HCT116 (cell line): ENCODE results near the gene SLK. TPM values are rescaled to one million over a fixed set of nuclear protein-coding genes. Genes with fewer than 3 reads are reported as not detected.

Experiments used
- ATAC-seq: fragments of 200-7000 bp; cut with Tn5 transposase; 2 replicates; pipeline ENCODE4 v1.9.1; 2020; ENCODE audit warnings: mild to moderate bottlenecking, moderate library complexity
- BruUV-seq: library from RNA; stranded (reverse); fragments of 400-500 nt; replicated peaks from 2 replicates; lab custom pipeline; 2021; lab: Mats Ljungman, UMichigan
- CTCF ChIA-PET: fragments of 300-600 bp; sonication (Branson Sonifier 250); formaldehyde crosslinking; loops from one replicate; lab custom pipeline; 2021; ENCODE audit warnings: antibody characterized with exemption; lab: Charles Lee
- POLR2A ChIA-PET: fragments of 300-600, 350-600 bp; sonication (Branson Sonifier 250); formaldehyde crosslinking; loops from one replicate; lab custom pipeline; 2021; ENCODE audit warnings: antibody characterized with exemption; lab: Charles Lee
- RAD21 ChIA-PET, 2 experiments: fragments of 300-600 bp; sonication (Branson Sonifier 250); formaldehyde crosslinking; loops; one replicate each; lab custom pipeline; 2023; ENCODE audit warnings: low total read pairs in 2 of 2; ENCODE audit not compliant: uncharacterized antibody in 2 of 2, unreplicated experiment in 2 of 2, low non-redundant PET in 1 of 2; lab: Charles Lee
- DNase-seq: peaks from one replicate; pipeline ENCODE4 v3.0.0-alpha.2; 2010; ENCODE audit warnings: low read depth, low spot score
- H2AFZ ChIP-seq: fragments of 200-600 bp; shearing (Covaris generic), sonication (generic); 2 replicates; pipeline ENCODE4 v1.6.1; 2017; ENCODE audit warnings: low read depth, mixed run types, mixed read lengths, antibody characterized with exemption, low read length; ENCODE audit not compliant: poor library complexity, severe bottlenecking
- H3K27ac ChIP-seq: 2 replicates; pipeline ENCODE4 v1.5.1; 2012; ENCODE audit warnings: low read depth, low read length
- H3K27me3 ChIP-seq: fragments of 200-600 bp; sonication (generic); 2 replicates; pipeline ENCODE4 v1.6.1; 2016; ENCODE audit warnings: mixed run types, low read length, mixed read lengths; ENCODE audit not compliant: insufficient read depth
- H3K36me3 ChIP-seq, 2 experiments: fragments of 200-500 bp in 1 of 2; fragments of 200-600 bp in 1 of 2; sonication (Bioruptor generic) in 1 of 2; sonication (generic) in 1 of 2; 2 replicates each; pipeline versions ENCODE4 v1.5.1 to v1.6.1; 2014 to 2016; ENCODE audit warnings: low read length in 2 of 2, inconsistent platforms in 1 of 2, mixed read lengths in 1 of 2, mixed run types in 1 of 2; ENCODE audit not compliant: insufficient read depth in 2 of 2, control insufficient read depth in 1 of 2
- H3K4me1 ChIP-seq, 2 experiments: fragments of 200-600 bp in 1 of 2; sonication (generic) in 1 of 2; 2 replicates each; pipeline versions ENCODE4 v1.5.1 to v1.6.1; 2012 to 2017; ENCODE audit warnings: low read length in 2 of 2, inconsistent platforms in 1 of 2, mild to moderate bottlenecking in 1 of 2, mixed read lengths in 1 of 2, mixed run types in 1 of 2, moderate library complexity in 1 of 2; ENCODE audit not compliant: insufficient read depth in 2 of 2, control insufficient read depth in 1 of 2
- H3K4me2 ChIP-seq: fragments of 200-600 bp; sonication (generic); 2 replicates; pipeline ENCODE4 v1.6.1; 2017; ENCODE audit warnings: mixed run types, low read length, mixed read lengths
- H3K4me3 ChIP-seq, 2 experiments: fragments of 200-600 bp in 1 of 2; sonication (generic) in 1 of 2; replicated peaks in 1 of 2; 2 replicates each; pipeline ENCODE4 v1.5.1; 2011 to 2016; ENCODE audit warnings: low read length in 2 of 2, control low read depth in 1 of 2, low read depth in 1 of 2, mild to moderate bottlenecking in 1 of 2, mixed read lengths in 1 of 2, mixed run types in 1 of 2
- H3K79me2 ChIP-seq: fragments of 200-600 bp; sonication (generic); 2 replicates; pipeline ENCODE4 v1.6.1; 2017; ENCODE audit warnings: mild to moderate bottlenecking, mixed run types, low read length, moderate library complexity, mixed read lengths; ENCODE audit not compliant: insufficient read depth
- H3K9ac ChIP-seq: fragments of 200-600 bp; sonication (generic); 2 replicates; pipeline ENCODE4 v1.6.1; 2016; ENCODE audit warnings: low read length, mixed read lengths
- H3K9me2 ChIP-seq: fragments of 200-600 bp; sonication (generic), shearing (Covaris generic); 2 replicates; pipeline ENCODE4 v1.6.1; 2017; ENCODE audit warnings: mixed run types, mild to moderate bottlenecking, moderate library complexity; ENCODE audit not compliant: insufficient read depth
- H3K9me3 ChIP-seq, 2 experiments: fragments of 200-500 bp in 1 of 2; fragments of 200-600 bp in 1 of 2; sonication (Bioruptor generic) in 1 of 2; sonication (generic) in 1 of 2; 2 replicates each; pipeline ENCODE4 v1.6.1; 2014 to 2017; ENCODE audit warnings: low read length in 2 of 2, mixed read lengths in 2 of 2, inconsistent platforms in 1 of 2, low read depth in 1 of 2, mild to moderate bottlenecking in 1 of 2, mixed run types in 1 of 2, moderate library complexity in 1 of 2; ENCODE audit not compliant: control insufficient read depth in 1 of 2, insufficient read depth in 1 of 2
- H4K20me1 ChIP-seq: fragments of 200-600 bp; sonication (generic), shearing (Covaris generic); 2 replicates; pipeline ENCODE4 v1.6.1; 2017; ENCODE audit warnings: mixed run types, mild to moderate bottlenecking, moderate library complexity; ENCODE audit not compliant: insufficient read depth
- EGR1 ChIP-seq: IDR thresholded peaks from 2 replicates; pipeline ENCODE4 v1.6.1; 2012; ENCODE audit warnings: low read depth
- EZH2phosphoT487 ChIP-seq: fragments of 200-600 bp; IDR thresholded peaks from 2 replicates; pipeline ENCODE4 v1.6.1; 2018; ENCODE audit warnings: antibody characterized with exemption, borderline replicate concordance
- FOSL1 ChIP-seq: IDR thresholded peaks from 2 replicates; pipeline ENCODE4 v1.6.1; 2012; ENCODE audit warnings: low read depth
- JUND ChIP-seq: IDR thresholded peaks from 2 replicates; pipeline ENCODE4 v1.6.1; 2012
- POLR2AphosphoS5 ChIP-seq: IDR thresholded peaks from 2 replicates; pipeline ENCODE4 v1.6.1; 2011; ENCODE audit warnings: mild to moderate bottlenecking, low read depth, low read length, moderate library complexity
- RAD21 ChIP-seq: IDR thresholded peaks from 2 replicates; pipeline ENCODE4 v1.6.1; 2012; ENCODE audit warnings: low read depth, mild to moderate bottlenecking
- SIN3A ChIP-seq: IDR thresholded peaks from 2 replicates; pipeline ENCODE4 v1.6.1; 2012; ENCODE audit warnings: low read depth
- SP1 ChIP-seq: IDR thresholded peaks from 2 replicates; pipeline ENCODE4 v1.6.1; 2012; ENCODE audit warnings: low read depth
- SRF ChIP-seq: IDR thresholded peaks from 2 replicates; pipeline ENCODE4 v1.6.1; 2012; ENCODE audit warnings: low read depth
- YY1 ChIP-seq: IDR thresholded peaks from 2 replicates; pipeline ENCODE4 v1.6.1; 2011; ENCODE audit warnings: low read length, low read depth, moderate library complexity, mild to moderate bottlenecking; ENCODE audit not compliant: insufficient replicate concordance; ENCODE audit errors: extremely low read depth
- ZFX ChIP-seq: fragments of 450-650 bp; IDR thresholded peaks from 2 replicates; pipeline ENCODE4 v1.6.1; 2017
- intact Hi-C: fragments of 100-400 bp; cut with micrococcal nuclease; formaldehyde crosslinking; loops from 2 replicates; pipeline ENCODE4 v1.10.0; 2022
- total RNA-seq: library from RNA; stranded (reverse); gene quantifications from one replicate; pipeline ENCODE4 v1.2.1, GENCODE V29; 2021; ENCODE audit not compliant: unreplicated experiment
- TF ChIP-seq, protein P1 (sequence below): IDR thresholded peaks from 2 replicates; pipeline ENCODE4 v1.6.1; 2011; ENCODE audit warnings: mild to moderate bottlenecking, low read length, moderate library complexity; ENCODE audit not compliant: insufficient replicate concordance; ENCODE audit errors: extremely low read depth
- TF ChIP-seq, protein P2 (sequence below): IDR thresholded peaks from 2 replicates; pipeline ENCODE4 v1.6.1; 2012
- TF ChIP-seq, protein P3 (sequence below), 3 experiments: fragments of 200-600 bp in 1 of 3; sonication (generic) in 1 of 3; IDR thresholded peaks in 2 of 3; conservative IDR thresholded peaks in 1 of 3; 2 replicates each; pipeline ENCODE4 v1.5.1; 2012 to 2017; ENCODE audit warnings: low read depth in 2 of 3, low read length in 2 of 3, antibody characterized with exemption in 1 of 3, borderline replicate concordance in 1 of 3, control low read depth in 1 of 3, mild to moderate bottlenecking in 1 of 3, mixed read lengths in 1 of 3, mixed run types in 1 of 3, moderate library complexity in 1 of 3; ENCODE audit not compliant: insufficient read depth in 1 of 3

Gene SLK
- total RNA-seq, 1 experiment from 2014 or later, result 44.2 TPM

DNA sequence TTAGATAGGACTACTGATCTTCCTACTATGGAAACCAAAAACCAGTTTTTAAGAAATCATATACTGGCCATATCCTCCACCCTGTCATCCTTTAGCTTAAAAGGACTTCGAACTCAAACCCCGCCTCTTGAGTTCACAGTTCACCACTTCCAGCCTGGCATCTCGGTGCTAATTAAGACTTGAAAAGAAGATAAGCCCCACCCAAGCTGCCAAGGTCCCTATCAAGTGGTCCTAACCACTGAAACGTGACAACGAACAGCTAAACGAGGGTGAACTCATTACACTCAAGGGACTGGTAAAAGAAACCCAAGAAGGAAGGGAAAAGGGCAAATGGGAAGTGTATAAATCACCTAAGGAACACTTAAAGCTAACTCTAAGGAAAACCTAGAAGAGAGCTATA, 102.7 kb downstream of the SLK start:
- BruUV-seq, result no TSS peak
- RAD21 ChIA-PET, result no interaction called here
- Histone ChIP-seq H3K36me3 (no peaks in the 10 kb centered on the region), H3K4me2 (no peak overlapping the region), H3K4me3 (no peak overlapping the region), H3K79me2 (no peaks in the 10 kb centered on the region), H3K27me3 (no peaks in the 10 kb centered on the region)
- DNase-seq, result no peak
- TF ChIP-seq EGR1 (no peak), RAD21 (no peak), YY1 (no peak), EZH2phosphoT487 (no peak), FOSL1 (no peak)
- TF ChIP-seq, all 23 proteins: peak for 0
- ATAC-seq, result no peak
- H3K27ac ChIP-seq, result no peak overlapping the region
- ChIA-PET POLR2A (no interaction called here), CTCF (interaction anchor here (1.2 kb wide), 1 partner anchor 9 kb away, joined by 3 read pairs; no protein-coding TSS in a partner anchor)
- intact Hi-C loops, result no loop called here
- no peak overlapping the region for H2AFZ ChIP-seq
- no peak overlapping the region for H3K9ac ChIP-seq
- no peaks in the 10 kb centered on the region for H3K9me2 ChIP-seq
- H3K4me1 ChIP-seq, result no peaks in the 10 kb centered on the region
- H4K20me1 ChIP-seq, result no peaks in the 10 kb centered on the region
- H3K9me3 ChIP-seq, result no peaks in the 10 kb centered on the region

DNA sequence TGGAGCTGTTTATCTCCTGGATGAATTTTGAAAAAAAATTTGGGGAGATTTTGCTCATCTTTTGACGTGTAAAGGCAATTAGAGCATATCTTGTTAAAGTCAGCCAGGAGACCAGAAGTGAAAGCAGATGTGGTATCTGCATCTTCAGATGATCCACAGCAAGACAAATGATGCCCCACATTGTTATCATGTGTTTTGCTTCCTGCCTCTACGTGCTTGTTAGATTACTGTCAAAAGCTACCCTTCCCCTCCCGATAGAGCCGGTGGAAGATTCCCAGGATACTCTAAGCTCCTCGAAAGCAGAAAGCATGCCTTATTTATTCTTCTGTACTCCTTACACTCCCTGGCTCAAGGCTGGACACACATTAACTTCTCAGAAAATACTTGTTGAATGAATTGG, 105.8 kb downstream of the SLK start:
- Histone ChIP-seq H3K9me3 (no peaks in the 10 kb centered on the region), H3K4me2 (no peak overlapping the region), H3K27ac (no peak overlapping the region), H4K20me1 (no peaks in the 10 kb centered on the region), H3K9me2 (no peaks in the 10 kb centered on the region), H3K4me1 (peaks cover 6 to 12% of the 10 kb centered on the region in 2 experiments; a peak in 3 of 4 replicates), H3K27me3 (no peaks in the 10 kb centered on the region), H3K9ac (no peak overlapping the region), H3K4me3 (no peak overlapping the region), H2AFZ (no peak overlapping the region), H3K36me3 (no peaks in the 10 kb centered on the region), H3K79me2 (no peaks in the 10 kb centered on the region)
- POLR2A ChIA-PET, result no interaction called here
- CTCF ChIA-PET, result interaction anchor here (1.2 kb wide), 1 partner anchor 10 kb away, joined by 3 read pairs; no protein-coding TSS in a partner anchor
- ATAC-seq (no peak), DNase-seq (no peak)
- BruUV-seq, result no TSS peak
- RAD21 ChIA-PET, result no interaction called here
- intact Hi-C loops, result no loop called here
- TF ChIP-seq, protein P1, sequence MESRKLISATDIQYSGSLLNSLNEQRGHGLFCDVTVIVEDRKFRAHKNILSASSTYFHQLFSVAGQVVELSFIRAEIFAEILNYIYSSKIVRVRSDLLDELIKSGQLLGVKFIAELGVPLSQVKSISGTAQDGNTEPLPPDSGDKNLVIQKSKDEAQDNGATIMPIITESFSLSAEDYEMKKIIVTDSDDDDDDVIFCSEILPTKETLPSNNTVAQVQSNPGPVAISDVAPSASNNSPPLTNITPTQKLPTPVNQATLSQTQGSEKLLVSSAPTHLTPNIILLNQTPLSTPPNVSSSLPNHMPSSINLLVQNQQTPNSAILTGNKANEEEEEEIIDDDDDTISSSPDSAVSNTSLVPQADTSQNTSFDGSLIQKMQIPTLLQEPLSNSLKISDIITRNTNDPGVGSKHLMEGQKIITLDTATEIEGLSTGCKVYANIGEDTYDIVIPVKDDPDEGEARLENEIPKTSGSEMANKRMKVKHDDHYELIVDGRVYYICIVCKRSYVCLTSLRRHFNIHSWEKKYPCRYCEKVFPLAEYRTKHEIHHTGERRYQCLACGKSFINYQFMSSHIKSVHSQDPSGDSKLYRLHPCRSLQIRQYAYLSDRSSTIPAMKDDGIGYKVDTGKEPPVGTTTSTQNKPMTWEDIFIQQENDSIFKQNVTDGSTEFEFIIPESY, result no peak
- TF ChIP-seq FOSL1 (no peak), ZFX (no peak), SRF (no peak), SIN3A (no peak), SP1 (no peak), EGR1 (no peak), POLR2AphosphoS5 (no peak), JUND (no peak)
- TF ChIP-seq, protein P2, sequence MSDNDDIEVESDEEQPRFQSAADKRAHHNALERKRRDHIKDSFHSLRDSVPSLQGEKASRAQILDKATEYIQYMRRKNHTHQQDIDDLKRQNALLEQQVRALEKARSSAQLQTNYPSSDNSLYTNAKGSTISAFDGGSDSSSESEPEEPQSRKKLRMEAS, result no peak
- TF ChIP-seq, protein P3, sequence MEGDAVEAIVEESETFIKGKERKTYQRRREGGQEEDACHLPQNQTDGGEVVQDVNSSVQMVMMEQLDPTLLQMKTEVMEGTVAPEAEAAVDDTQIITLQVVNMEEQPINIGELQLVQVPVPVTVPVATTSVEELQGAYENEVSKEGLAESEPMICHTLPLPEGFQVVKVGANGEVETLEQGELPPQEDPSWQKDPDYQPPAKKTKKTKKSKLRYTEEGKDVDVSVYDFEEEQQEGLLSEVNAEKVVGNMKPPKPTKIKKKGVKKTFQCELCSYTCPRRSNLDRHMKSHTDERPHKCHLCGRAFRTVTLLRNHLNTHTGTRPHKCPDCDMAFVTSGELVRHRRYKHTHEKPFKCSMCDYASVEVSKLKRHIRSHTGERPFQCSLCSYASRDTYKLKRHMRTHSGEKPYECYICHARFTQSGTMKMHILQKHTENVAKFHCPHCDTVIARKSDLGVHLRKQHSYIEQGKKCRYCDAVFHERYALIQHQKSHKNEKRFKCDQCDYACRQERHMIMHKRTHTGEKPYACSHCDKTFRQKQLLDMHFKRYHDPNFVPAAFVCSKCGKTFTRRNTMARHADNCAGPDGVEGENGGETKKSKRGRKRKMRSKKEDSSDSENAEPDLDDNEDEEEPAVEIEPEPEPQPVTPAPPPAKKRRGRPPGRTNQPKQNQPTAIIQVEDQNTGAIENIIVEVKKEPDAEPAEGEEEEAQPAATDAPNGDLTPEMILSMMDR (IDR thresholded peaks at IDR 0.05 in 2 of 3, conservative IDR thresholded peaks at IDR 0.05 in 1 of 3; ENCODE audit: borderline replicate concordance in 1 of 3, insufficient read depth in 1 of 3, low read depth in 2 of 3, low read length in 2 of 3), result no peak
